Stimulated activated CD4-positive, alpha-beta T cell treated with anti-CD3 and anti-CD28 coated beads, Interleukin-2, amount 100 ng/mL, for 4 hours (primary cell): ENCODE results near the gene DNAH2.

Experiments used
- DNase-seq: peaks from one replicate; pipeline ENCODE4 v3.0.0-alpha.2; 2020; ENCODE audit warnings: low read depth

Gene DNAH2

DNA sequence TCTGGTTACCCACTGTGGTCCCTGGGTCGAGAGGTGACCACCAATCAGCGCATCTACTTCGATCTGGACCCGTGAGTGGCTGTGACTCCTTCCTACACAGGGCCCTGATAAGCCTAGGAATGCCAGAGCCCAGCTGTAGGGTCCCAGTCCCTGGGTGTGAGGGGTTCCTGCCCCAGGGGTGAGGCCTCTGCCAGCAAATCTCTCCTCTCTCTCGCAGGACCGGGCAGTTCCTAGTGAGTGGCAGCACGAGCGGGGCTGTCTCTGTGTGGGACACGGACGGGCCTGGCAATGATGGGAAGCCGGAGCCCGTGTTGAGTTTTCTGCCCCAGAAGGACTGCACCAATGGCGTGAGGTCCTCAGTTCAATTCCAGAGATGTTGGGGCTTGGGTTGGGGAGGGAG, 14.8 kb upstream of the DNAH2 start:
- DNase-seq: no peak

DNA sequence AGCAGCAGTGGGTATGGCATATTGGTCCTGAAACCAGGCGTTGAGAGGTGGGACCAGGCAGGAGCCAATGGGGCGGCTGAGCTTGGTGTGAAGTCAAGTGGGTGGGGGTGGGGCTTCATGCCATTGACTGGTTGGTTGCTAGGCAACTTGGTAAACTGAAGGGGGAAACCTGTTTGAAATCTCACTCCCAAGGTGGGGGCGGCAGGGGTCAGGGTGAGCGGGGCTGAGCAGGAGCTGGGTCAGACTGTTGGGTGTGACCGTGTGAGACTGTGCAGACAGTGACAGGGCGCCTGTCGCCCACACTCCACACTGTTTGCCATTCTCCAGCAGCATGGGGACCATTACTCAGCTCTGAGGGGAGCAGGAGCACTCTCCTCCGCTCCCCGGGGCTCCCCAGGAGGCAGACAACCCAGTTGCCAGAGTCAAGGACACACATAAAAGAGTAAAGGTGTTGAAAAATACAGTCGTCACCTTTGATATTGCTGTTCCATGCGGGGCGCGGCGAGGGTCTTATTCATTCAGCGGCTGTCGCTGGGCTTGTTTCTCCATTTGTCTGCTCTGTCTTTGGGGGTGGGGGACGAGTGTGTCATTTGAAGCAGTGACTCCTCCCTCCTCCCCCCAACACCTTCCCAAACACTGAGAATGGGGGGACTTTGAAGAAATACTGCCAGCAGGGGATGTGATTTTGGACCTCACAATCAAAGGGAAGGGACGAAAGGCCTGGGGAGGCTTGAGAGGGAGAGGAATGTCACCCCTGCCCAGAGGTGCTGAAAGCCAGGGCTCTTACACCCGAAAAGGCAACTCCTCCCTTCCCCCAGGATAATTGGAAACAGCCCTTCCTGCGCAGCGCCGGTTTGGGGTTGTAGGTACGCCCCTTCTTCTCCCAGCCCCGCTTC, 13.7 kb upstream of the DNAH2 start:
- no peak for DNase-seq

DNA sequence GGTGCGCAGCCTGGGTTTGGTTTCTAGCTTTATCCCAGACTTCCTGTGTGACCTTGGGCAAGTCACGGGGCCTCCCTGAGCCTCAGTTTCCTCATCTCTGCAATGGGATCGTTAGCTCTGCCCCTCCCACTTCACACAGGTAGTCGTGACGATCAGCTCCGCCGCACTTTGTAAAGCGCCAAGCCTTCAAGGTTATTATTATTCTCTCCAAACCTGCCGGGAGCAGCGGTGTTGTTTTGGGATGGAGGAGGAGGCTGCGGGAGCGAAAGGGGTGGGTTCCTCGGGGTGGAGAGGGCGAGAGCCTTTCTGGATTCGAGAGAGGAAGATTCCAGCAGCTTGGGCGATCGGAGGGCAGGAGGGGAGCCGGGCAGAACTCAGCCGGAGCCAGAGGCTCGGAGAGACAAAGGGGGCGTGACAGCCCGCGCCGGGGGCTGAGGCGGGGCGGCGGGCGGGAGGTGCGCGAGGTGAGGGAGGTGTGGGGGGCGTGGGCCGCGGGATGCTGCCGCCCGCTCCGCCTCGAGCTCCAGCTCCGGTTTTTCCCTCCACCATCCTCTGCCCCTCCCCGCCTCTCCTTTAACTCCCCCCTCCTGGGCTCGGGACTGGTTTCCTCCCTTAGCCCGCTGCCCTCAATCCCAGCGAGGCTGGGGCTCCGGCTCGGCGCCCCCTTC, 12.8 kb upstream of the DNAH2 start, which contains the start of gene EFNB3:
Gene EFNB3 (plus strand): TSS at position 602 of the 668 bp plus-strand sequence. CDS start 397 bp downstream, outside the sequence.
- DNase-seq: no peak

DNA sequence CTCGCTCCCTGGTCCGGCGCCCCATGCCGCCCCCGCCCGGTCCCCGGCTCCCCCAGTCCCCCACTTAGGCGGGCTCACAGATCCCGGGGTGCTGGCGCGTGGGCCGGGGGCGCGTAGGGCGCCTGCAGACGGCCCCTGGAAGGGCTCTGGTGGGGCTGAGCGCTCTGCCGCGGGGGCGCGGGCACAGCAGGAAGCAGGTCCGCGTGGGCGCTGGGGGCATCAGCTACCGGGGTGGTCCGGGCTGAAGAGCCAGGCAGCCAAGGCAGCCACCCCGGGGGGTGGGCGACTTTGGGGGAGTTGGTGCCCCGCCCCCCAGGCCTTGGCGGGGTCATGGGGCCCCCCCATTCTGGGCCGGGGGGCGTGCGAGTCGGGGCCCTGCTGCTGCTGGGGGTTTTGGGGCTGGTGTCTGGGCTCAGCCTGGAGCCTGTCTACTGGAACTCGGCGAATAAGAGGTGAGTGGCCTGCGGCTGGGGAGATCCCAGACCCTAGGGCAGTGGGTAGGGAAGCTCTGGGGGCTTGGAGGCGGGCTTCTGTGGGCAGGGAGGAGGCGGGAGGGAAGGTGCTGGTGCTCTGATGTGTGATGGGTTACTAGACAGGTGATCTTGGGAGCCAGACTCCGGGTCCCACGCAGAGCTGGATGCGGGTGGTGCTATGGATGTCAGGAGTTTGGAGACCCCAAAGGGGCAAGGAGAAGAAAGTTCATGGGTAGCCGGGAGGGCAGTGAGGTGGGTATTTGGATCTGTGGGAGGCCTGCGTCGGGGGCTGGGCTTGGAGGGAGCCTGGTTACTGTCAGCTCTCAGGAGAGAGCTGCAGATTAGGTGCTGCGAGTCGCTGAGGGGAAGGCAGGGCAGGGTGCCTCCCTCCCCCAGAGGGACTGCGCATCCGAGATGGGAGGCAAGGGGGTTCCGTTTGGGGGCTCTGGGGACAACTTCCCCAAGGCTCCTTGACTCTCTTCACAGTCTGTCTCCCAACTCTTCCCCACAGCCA, 12.0 kb upstream of the DNAH2 start:
- no peak for DNase-seq

DNA sequence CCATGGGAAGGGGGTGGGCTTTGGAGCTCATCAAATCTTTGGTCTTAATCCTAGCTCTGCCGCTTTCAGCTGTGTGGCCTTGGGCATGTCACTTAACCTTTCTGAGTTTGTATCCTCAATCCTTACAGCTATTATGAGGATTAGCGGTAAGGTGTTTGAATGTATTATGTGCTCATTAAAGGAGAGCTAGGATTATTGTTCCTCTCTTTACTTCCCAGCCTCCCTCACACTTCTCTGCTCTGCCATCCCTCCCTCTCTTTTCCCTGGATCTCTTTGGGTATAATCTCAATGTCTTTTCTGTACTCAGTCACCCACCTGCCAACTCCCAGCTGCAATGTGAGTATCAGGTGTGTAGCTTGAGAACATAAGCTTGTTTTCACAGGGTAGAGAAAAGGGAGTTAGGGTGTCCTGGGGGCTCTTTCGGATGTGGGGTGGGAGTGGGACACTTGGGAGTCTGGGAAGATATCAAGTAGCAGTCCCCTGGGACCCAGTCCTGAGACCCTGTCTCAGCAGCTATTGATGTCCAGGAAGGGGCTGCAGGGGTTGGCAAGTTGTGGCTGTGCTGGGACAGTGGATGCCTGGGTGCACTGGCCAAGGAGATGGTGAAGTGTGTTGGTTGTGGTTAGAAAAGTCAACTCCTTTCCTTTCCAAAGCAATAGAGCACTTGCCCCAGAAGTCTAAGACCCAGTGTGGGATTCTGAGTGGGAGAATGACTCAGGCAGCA, 10.8 kb upstream of the DNAH2 start:
- no peak for DNase-seq

DNA sequence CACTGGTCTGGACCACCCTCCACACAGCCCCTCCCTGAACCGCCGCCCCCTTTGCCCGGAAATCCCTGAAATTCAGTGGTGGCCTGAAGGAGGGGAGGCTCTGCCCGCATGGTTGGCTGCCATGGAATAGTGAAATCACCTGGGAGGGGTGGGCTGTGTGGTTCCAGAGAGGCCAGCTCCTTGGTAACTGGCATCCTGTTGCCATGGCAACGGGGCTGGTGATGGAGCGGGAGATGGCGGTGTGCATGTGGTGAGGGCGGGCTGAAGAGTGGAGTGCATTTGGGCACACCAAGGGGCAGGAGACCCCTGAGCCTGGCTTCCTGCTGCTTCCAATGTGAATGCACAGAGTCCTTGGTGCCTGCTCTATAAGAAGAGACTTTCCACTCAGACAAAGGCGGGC, 10.1 kb upstream of the DNAH2 start:
- DNase-seq: no peak

DNA sequence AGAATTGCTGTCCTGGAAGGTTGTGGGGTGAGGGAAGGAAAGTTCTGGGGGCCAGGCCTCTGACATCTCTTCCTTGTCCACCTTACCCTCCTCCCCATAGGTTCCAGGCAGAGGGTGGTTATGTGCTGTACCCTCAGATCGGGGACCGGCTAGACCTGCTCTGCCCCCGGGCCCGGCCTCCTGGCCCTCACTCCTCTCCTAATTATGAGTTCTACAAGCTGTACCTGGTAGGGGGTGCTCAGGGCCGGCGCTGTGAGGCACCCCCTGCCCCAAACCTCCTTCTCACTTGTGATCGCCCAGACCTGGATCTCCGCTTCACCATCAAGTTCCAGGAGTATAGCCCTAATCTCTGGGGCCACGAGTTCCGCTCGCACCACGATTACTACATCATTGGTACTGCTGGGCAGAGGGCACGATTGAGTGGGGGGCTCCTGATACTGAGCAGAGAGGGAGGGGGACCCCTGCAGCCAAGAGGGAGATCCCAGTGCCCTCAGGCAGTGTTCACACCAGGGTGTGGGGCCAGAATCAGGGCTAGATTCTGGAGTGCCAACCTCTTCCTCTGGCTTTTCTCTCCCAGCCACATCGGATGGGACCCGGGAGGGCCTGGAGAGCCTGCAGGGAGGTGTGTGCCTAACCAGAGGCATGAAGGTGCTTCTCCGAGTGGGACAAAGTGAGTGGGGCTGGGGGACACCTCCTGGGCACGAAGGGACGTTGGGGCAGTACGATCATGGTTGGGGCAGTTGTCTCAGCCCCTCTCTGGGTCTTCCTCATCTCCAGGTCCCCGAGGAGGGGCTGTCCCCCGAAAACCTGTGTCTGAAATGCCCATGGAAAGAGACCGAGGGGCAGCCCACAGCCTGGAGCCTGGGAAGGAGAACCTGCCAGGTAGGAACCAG, 9.4 kb upstream of the DNAH2 start:
- DNase-seq: no peak

DNA sequence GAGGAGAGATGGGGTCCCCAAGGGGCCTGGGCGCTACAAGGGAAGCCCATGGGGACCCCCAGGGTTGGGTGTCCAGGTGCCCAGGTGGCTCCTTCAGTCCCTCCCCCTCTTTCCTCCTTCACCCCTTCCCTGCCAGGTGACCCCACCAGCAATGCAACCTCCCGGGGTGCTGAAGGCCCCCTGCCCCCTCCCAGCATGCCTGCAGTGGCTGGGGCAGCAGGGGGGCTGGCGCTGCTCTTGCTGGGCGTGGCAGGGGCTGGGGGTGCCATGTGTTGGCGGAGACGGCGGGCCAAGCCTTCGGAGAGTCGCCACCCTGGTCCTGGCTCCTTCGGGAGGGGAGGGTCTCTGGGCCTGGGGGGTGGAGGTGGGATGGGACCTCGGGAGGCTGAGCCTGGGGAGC, 8.5 kb upstream of the DNAH2 start:
- DNase-seq: no peak

DNA sequence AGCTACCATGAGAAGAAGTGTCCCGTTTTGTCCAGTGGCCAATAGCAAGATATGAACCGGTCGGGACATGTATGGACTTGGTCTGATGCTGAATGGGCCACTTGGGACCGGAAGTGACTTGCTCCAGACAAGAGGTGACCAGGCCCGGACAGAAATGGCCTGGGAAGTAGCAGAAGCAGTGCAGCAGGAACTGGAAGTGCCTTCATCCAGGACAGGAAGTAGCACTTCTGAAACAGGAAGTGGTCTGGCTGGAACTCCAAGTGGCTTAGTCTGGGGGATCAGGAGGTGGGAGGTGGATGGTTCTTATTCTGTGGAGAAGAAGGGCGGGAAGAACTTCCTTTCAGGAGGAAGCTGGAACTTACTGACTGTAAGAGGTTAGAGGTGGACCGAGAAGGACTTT, 7.2 kb upstream of the DNAH2 start:
- no peak for DNase-seq

DNA sequence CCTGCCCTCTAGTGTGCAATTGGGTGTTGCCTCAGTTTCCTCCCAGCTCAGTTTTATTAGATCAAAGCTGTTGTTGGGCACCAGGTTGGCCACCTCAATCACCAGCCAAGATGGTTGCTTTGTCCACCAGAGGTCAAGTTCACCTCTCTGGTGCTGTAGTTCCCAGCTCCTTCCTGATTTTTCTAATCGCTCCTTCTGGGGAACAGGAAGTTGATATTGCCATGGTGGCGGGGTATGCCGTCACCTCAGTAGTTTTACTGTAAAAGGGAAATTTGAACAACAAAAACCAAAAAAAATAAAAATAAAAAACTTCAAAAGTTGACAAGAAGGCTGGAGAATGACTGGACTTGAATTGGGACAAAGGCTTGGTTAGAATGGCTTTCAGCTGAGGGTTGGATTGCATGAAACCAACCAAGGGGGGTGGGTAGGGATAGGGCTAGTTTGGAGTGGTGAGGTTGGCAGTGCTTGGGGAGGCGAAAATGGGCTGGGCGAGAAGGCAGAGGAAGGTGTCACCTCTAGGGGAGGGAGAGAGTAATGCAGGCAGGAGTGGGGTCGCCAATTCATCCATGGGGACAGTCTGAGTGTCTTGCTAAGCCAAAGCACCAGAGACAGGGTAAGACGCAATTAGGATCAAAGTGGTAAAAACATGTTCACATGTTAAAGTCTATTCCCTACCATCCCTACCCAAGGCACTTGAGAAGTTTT, 6.3 kb upstream of the DNAH2 start:
- DNase-seq: no peak

DNA sequence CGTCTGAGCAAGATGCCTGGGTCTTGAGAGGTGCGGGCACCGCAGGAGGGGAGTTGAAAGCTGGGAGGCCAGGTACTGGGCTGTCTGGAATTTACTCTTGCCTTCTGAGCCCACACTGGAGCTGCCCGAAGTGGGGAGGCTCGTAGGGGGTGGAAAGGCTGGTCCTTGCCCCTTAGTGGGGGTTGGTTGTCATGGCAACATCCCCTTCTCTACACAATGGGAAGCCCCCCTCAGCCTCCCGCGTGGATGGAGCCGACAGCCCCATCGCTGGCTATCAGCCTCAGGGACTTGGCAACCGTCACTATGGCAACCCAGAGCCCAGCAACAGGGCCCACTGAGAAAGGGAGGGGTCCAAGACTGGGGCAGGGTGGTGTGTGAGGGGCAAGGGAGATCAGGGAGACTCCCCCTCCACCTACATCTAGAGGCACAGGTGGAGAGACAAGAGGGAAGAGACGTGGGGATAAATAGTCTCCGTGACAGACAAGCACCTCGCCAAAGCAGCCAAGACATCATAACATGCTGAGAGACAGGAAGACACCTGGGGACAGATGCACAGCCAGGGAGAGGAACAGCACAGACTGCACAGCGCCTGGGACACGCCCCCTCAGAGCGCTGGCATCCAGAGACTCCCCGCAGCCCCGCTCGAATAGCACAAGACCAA, 5.3 kb upstream of the DNAH2 start:
- DNase-seq: no peak

DNA sequence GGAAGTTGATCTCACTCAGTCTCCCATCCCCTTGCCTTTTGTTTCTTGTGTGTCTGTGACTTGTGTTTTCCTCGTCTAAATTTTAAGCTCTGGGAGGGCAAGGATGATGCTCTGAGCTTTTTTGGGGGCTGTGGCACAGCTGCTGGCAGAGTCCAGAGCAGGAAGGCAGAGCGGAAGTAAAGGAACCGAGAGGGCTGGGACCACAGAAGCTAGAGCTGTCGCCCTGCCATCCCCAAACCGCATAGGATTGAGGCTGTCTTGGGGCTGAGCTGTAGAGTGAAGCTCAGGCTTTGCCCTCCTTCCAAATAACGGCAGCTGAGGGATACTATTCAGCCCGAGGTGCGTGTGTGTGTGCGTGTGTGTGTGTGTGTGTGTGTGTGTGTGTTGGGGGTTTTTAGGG, 3.8 kb upstream of the DNAH2 start:
- no peak for DNase-seq

DNA sequence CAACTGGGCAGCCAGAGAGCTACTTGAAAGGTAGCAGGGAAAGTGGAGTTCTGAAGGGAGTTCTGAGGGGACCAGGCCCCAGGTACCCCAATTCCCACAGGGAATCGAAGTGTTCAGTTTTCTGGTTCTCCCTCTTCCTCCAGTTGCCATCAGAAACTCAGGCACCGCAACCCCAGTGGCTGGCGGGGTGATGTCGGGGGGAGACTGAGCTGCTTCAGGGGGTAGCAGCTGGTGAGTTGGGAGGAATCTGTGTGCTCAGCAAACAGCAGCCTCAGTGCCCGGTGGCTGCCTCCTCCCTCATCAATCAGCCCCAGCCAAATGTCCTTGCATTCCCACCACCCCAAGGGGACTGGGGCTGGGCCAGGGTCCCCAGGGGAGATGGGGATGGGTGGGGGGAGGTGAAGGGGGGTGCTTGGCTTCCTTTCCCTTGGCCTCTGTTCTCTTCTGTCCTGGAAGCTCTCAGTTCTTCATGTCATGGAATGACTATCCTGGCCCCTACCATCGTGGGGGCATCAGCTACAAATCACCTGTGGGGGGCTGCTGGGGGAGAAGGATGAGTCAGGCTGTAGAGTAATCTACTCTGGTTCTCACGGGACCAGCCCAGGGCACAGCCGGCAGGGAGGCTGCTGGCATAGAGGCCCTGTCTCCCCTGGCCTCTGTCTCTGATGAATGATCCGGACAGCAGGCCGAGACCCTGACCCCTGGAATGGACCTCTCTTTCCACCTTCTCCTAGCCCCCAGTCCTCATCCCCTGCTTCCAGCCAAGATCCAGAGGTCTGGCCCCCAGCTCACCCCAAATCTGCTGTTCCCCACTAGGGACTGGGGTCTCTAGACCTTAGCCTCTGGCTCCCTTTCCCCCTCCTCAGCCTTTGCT, 2.6 kb upstream of the DNAH2 start:
- no peak for DNase-seq

DNA sequence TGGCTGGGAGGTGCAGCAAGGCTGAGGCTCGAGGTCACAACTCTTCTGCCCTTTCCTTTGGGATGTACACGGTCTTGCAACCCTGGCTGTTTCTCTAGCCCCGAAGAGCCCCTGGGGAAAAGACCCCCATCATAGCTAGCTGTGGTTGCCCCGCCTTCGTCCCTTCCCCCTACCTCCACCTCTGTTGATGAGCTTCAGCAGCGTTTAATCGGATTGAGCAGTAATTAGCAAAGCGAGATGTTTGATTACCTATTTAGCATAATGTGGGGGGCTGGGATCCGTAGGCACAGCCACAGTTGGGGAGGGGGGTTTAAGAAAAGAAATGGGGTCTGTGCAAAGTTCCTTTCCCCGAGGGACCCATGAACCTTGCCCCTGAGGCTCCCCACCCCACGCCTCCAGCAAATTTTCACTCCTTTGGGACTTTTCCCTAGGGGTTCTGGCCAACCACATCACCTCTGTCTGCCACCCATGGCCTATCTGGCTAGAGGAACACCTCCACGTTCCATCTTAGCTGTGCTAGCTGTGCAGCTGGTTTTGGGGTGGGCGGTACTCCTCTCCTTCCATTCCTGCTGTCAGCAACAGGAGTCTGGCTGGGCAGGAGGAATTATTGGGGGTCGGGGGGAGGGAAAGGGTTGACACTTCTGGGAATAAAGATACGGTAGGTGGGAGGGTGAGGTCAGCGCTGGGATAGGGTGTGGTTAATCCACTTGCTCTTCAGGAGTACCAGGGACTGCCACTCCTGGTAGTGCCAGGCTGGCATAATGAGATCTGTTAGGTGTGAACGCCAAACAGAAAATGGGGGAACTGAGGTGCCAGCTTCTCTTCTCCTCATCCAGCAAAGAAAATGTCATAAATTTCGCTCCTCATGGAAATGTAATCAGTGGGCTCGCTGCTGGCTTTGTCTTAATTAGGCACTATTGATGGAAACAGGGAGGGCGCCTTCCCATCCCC, 1.3 kb upstream of the DNAH2 start:
- DNase-seq: no peak

DNA sequence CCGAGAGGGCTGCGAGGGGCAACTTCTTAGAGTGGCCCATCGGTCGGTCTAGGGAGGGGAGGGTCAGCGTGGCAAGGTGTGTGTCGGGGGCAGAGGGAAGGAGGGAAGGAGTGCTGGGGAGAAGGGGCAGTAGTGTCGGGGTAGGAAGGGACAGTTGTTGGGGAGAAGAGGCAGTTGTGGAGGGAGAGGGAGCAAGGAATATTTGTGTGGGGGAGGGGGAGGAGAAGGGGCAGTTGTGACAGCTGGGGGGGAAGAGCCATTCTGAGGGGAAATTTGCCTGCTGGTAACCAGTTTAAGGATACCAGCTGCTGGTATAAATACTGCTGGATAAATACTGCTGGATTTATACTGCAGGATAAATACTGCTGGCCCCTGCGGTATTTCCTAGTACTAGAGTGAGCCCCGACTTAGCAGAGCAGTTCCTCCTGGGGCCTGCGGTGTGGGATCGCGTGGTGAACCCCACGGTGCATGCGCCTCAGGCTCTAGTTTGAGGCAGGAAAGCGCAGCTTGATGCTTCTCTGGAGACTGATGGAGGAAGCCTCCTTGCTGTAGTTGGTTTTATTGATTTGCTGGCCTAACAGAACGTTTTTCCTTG, 309 bp downstream of the DNAH2 start:
- no peak for DNase-seq

DNA sequence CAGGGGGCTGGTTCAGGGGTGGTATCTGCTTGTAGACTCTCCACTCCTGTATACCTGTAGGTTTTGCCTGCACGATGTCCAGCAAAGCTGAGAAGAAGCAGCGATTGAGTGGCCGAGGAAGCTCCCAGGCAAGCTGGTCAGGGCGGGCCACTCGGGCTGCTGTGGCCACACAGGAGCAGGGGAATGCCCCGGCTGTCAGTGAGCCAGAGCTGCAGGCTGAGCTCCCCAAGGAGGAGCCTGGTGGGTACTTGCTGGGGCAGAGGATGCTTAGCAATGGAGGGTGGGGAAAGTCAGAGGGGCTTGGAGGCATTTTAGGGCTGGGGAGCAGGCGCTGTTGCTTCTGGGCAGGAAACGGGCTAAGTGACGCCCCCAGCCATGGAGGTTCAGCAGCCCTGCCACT, 2.1 kb downstream of the DNAH2 start:
- DNase-seq: no peak

DNA sequence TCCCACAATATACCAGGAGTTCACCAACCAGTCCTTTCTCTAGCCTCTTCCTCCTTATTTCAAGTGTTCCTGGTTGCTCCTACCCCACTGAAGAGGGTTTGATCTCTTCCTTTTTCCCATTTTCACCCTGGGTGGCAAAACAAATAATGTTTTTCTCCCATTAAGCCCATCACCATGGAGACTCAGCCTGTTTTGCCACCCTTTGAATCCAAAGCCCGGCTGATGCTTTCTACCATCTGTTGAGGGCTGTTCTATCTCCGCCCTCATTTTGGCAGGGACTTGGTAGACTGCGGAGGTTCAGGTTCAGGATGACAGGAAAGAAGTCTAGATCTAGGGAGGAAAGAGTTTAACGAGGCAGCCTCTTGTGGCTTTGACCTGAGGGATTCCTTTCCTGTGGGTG, 2.6 kb downstream of the DNAH2 start:
- DNase-seq: no peak
